Non-pigmented ciliary epithelial cell (primary cell): Measurements from ENCODE around the gene ATXN1.
"Not testable (repeated sequence)": the region's sequence is repeated elsewhere in the genome, so short reads cannot be mapped to it uniquely, and the experiment has no call there.

Source experiments
- DNase-seq: peaks from one replicate; pipeline ENCODE4 v3.0.0-alpha.2; 2010; ENCODE audit warnings: low read depth

The ATXN1 gene

DNA sequence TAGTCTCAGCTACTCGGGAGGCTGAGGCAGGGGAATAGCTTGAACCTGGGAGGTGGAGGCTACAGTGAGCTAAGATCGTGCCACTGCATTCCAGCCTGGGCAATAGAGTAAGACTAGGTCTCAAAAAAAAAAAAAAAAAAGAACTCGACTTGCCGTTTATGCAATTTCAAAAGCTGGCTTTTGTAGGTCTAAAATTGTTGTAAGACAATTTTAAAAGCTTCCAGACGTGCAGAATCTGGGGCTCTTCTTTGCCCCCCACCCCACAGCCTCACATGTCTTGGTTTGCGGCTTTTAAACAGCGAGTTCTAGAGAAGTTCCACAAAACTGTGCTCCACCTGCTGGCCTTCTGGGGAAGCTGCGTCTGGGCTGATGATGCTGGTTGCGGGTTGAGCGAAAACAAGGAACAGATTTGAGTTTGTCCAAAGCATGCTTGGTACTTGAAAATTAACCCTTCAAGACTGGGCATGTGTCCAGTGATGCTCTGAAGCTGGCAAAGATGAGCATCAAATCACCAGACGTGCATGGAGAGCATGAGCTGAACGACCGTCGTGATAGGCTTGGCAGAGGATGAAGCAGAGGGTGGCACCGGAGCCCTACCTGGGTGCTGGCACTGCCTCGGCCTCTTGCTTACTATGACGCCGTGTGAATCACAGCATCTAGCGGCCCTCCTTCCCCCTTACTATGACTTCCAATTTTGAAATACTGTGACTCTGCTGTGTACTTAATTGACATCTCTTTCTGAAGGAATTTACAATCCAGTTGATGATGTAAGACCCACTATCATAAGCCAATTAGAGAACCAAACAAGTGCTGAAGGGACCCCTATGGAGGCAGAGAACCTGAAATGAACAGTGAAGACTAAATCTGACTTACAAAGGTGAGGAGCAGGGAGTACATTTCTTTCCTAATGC is 351.5 kb downstream of the ATXN1 start:
- peak; percentile 35 for DNase-seq

DNA sequence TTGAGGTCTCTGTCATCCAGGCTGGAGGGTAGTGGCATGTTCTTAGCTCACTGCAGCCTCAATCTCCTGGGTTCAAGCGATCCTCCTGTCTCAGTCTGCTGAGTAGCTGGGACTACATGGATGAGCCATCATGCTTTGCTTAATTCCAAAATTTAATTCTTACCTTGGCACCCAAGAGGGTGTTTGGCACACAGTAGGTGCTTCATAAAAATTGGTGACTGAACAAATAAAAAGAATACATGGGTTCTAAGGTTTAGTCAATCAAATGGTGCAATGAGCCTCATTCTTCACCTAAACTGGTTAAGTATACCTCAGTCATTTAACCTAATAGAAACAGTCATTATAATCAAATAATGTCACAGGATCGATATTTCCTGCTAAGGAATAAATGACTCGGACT is 352.5 kb downstream of the ATXN1 start:
- no peak for DNase-seq

DNA sequence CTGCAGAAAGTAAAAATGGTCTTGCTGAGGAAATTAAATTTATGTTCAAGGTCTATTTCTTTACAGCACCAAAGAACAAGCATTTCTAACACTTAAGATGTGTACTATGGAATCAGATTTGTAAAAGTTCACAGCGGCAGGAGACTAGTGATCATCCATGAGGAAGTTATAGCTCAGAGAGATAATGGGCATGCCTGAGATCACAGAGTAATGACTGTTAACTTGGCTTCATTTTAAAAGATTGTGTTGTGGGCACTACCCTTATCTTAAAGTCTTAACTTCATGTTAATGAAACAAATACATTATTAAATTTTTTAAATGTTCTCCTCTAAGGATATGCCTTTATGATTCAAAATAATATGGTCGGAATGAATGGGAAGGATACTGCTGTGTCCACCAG is 354.3 kb downstream of the ATXN1 start:
- no peak for DNase-seq

DNA sequence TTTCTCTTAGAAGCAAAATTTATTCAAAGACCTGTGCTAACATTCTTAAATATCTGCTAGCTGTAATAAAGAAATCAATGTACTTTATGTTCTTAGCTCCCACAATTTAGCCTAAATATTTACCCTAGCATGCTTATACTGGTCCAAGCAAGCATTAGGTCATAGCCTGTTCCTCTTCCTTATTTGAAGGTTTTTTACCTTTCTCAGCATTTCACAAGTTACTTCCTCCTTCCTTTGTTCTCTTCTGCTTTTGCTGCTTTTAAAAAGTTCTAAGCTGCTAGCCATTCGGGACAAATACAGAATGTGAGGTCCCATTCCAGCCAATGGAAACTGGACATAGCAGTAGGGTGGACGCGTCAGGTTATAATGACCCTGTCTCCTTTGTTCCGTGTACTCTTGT is 354.7 kb downstream of the ATXN1 start:
- not testable (repeated sequence) for DNase-seq

DNA sequence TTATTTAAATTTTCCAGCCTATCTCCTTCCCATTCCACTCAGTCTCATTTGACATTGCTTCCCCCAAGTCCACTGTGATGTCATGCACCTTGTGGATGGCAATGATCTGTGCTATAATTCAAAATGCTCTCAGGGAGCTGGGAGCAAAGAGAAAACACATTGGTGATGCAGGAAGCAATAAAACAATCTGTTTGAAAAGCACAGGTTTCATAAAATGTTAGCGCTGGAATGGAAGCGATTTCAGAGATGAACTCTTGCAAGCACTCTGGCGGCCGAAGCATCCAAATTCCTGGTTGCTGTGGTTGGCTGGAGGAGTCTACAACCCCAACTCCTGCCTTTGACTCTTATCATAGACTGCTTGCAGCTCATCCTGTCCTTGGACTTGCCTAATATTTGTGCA is 355.9 kb downstream of the ATXN1 start:
- no peak for DNase-seq

DNA sequence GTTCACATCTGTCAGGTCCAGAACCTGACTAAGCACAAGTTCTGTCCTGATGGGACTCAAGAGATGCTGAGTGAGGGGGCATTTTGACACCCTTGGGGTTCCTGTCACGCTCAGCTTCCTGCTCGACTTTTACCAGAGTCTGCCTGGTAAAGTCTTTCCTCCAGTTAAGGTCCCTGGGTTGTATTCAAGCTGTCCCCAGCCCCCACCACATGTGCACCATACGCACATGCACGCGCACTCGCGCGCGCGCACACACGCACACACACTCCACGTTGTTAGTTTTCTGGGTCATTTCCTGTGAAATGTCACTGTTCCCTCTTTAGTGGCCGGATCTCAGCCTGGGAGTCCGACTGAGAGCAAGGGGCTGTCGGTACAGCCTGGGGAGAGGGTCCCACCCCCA is 356.8 kb downstream of the ATXN1 start:
- DNase-seq: no peak

DNA sequence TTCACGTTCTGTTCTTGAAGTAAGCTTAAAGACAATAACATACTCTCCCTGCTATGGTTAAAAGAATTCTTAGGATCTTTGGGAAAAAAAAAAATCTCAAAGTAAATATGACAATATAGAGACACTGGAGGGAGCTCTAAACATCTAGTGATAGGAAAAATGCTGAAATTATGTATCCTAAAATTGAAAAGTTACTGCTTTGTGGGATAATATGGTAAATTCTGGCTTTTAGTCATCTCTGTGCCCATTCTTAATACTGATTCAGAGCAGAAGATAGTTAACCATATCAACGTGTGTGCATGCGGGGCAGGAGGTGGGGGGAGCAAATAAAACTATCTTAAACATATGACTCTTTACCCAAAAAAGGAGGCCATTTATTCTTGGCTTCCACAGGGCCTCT is 357.4 kb downstream of the ATXN1 start:
- no peak for DNase-seq

DNA sequence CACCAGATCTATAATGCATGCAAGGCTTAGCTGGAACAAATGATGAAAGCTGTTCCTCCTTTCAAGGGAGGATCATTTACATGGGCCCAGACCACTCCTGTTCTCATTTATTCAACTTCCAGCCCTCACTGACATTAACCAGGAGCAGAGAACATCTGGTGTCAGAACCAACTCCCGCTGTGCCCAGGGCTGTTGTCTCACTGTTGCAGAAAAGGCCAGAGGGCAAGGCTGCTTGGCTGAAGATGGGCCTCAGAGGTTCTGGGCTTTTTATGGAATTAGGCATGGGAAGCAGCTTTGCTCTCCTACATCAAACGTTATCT is 358.7 kb downstream of the ATXN1 start:
- no peak for DNase-seq

DNA sequence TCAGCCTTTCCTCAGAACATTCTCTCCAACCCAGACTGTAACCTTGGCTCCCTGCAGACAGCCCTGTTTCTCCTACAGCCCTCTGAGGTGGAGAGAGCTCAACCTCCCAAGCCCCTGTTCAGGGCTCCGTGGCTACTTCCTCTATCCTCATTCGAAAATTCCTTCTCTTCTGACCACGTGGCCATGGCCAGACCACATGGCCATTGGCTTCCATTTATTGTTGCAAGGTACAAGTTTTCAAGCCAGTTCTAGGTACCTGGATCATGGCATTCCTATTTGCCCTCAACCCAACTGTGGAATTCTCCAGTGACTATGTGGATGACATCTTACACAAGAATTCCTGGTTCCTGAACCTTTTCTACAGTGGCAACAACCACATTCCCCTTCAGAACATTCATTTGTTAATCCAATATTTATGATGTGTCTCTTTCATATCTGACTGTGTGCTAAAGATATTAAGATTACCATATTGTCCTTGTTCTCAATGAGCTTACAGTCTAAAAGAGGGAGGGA is 361.0 kb downstream of the ATXN1 start:
- DNase-seq: no peak

DNA sequence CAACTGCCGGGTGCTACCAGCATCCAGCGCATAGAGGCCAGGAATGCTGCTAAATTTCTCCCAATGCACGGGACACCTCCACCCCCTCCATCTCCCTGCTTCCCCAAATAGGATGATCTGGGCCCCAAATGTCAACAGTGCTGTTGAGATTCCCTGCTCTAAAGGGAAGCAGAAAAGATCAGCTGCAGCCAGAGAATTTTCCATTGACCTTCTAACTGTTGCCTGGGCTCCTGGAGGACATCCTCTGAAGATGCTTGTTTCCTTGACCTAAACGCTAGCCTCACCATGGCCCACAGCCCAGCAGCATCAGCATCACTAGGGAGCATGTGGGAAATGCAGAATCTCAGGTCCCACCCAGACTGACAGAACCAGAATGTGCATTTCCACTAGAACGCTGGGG is 361.6 kb downstream of the ATXN1 start:
- no peak for DNase-seq

DNA sequence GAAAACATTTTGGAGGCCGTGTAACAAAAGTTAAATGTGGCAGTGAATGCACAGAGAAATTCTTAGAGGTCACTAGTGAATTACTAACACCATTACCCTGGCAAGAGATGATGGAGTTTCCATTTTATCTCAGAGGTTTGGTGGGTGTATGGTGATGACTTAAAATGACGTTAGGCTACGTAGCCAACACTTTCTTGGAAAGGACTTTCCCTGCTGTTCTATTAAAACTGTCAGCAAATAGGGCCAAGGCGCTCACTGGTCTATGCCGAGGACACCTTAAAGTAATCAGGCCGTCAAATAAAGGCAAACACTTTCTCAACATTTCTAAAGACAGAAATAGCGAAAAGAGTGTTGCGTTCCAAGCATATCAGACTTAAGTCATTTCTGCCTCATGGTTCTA is 362.1 kb downstream of the ATXN1 start:
- no peak for DNase-seq

DNA sequence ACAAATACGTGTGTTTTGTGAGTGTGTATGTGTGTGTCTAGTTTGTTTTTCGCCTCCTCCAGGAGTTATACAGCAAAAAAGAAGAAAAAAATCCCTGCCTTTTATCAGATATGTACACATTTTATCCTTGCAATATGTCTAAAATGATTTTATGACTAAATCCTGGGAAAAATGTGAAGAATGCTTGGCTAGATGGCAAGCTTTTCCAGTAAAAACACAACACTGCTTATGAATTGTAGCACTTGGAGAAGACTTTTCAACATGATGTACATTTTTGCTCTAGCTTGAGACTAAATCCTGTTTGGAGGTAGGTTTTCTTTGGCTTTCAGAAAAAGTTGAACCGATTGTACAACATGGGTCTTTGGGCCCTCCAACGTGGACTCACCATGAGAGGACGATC is 362.7 kb downstream of the ATXN1 start:
- peak; percentile 18 for DNase-seq

DNA sequence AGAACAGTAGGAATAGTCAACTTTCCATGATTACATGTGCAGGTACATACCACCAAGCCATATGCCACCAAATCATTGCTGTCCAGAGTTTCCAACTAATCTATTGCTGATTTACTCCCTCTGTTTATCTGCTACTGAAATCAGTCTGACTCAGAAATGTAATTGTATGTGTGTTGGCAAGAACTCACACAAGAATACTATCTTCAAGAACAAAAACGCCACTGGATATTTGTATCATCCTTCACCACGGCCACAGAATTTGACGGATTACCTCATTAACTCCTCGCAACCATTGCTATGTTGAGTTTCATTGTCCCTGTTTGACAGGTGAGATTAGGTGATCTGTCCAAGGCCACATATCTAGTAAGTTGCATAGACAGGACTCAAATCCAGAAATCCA is 363.6 kb downstream of the ATXN1 start:
- no peak for DNase-seq

DNA sequence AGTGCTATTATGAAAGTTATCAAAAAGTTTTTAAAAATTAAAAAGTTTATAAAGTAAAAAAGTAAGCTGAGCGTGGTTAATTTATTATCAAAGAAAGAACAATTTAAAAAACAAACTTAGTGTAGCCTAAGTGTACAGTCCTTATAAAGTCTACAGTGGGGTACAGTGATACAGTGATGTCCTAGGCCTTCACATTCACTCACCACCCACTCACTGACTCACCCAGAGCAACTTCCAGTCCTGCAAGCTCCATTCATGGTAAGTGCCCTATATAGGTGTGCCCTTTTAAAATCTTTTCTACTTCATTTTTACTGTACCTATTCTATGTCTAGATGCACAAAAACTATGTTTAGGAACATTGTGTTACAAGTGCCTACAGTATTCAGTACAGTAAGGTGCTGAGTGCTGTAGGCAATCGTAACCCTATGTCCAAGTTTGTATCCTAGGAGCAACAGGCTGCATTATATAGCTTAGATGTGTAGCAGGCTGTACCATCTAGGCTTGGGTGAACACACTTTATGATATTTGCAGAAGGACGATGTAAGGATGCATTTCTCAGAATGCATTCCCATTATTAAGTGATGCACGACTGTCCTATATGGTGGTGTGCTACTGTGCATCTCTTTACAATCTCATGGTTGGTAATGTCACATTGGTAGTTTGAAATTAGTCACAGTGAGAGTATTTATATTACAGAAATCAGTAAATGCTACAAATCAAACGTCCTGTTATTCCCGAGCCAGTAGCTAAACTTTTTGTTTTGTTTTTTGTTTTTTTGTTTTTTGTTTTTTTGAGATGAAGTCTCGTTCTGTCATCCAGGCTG is 364.6 kb downstream of the ATXN1 start:
- no peak for DNase-seq

DNA sequence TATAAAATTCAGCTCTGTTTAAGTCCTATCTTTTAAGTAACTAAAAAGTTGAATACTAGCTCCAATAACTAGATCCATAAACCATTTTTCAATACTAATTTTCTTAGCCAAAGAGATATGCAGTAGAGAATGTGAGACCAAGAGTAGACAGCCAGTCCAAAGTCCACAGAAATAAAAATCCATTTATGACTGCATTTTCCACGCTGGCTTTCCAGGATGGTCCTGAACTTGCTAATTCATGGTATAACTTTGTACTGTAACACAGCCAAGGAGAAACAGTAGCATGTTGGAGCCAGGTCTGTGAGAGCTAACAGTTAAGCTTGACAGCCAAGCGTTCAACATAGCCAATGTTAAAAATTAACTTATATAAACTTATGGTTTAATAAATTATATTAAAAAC is 366.6 kb downstream of the ATXN1 start:
- DNase-seq: no peak

DNA sequence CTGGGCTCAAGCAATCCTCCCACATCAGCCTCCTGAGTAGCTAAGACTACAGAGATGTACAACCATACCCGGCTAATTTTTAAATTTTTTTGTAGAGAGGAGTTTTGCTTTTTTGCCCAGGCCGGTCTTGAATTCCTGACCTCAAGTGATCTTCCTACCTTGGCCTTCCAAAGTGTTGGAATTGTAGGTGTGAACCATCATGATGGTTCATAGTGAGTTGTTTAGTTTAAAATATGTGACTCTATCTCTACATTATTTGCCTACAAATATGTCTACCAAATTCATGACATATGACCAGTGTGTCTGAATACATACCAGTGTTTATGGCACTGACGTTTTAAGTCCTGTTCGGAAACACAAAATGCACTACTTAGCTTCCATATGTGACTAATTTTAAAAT is 367.9 kb downstream of the ATXN1 start:
- DNase-seq: no peak

DNA sequence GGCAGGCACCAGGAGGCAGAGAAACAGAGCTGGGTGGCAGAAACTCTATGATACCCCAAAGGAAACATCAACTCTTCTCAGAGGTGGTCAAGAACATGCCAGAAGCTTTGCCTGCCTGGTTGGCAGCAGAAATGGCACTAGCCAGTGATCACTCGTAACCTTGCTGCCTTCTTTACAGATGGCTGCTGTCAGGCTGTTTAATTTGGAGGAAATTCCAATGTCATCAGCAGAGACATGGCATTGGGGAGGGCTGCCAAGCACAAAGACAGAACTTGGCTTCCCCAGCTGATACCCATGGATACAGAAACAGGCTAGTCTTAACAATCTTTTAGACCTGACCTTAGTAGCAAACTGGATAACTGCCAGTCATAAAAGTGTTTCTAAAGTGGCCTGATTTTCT is 369.2 kb downstream of the ATXN1 start:
- DNase-seq: no peak

DNA sequence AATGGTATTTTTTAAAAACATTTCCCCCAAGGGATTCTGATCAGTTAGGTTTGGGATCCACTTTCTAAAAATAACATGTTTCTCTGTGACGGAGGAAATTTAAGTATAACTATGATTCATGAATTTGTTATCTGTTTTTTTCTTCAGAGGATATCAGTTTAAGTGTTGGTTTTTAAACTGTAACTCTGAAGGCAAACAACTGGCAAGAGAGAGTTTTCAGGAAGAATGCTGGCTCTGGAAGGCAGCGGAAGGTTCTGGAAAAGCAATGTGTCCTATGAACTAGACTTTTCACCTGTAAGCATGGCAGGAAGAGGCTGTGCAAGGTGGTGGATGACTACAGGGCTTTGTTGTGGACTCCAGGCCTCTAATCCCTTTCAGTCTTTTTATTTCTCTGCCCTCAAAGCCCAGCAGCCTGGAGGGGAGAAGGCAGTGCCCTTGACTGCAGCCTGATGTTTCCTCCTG is 369.8 kb downstream of the ATXN1 start:
- no peak for DNase-seq

DNA sequence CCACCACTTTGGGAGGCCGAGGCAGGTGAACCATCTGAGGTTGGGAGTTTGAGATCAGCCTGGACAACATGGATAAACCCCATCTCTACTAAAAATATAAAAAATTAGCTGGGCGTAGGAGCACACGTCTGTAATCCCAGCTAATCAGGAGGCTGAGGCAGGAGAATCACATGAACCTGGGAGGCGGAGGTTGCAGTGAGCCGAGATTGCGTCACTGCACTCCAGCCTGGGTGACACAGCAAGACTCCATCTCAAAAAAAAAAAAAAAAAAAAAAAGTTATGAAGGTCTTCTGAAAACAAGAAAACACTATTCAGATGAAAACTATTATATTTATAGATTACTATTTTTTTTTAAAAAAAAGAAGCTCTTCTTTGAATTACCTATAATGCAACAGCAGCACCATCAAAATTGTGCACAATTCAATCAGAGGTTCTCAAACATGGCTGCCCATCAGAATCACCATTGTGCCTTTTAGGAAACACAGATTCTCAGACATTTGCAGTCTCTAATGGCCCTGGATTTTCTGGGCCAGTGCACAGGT is 370.3 kb downstream of the ATXN1 start:
- not testable (repeated sequence) for DNase-seq

DNA sequence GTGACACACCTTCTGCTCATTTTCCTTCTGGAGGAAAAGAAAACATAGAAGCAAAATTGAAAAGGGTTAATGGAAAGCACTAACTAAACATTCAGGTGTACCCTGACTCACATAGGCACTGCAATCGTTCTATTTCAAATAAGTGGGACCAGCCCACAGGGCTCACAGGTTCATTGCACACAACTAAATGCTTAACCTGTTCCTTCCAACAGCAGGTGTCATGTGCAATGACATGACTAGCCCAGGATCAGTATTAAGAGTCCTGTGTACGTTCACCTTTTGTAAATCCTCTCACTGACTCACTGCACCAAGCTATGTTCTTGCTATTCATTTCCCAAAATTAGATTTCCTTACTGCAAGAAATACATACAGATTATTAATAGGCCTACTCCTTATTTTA is 371.6 kb downstream of the ATXN1 start:
- no peak for DNase-seq

DNA sequence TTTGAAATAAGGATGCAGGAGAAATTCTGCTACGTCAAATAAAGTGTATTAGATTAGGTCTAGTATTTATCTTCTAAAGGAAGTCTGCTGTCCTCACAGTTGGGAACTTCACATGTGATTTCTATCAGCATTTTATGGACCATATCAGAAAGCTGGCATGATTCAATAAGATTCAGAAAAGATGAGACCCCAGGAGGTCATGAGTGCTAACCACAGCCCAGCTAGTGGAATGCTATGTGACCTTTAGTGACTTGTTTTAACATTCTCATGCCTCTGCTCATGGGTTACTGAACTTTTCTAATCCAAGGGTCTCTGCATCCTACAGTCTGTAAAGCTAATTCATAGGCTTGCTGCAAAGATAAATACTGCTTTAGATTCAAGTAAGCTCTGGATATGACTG is 372.8 kb downstream of the ATXN1 start:
- no peak for DNase-seq

DNA sequence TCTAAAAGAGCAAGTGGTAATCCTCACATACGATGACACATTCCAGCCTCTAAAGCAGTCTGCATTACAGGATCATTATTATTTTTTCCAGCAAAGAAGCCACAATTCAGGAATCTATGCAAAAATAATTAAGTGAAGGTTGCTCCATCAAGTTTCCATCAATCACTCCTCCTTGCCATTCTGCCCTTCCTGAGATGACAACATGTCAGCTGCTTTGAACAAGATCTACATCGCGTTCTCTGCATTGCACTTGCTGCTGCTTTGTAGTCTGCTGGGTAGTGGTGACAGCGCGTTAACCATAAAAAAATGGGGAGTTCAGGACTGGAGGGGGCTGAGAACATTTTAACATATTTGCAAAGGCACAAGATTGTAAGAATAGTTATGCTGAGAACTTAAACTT is 375.2 kb downstream of the ATXN1 start:
- no peak for DNase-seq
